ENCODE results near the gene ADCY6. TPM values are rescaled to one million over a fixed set of nuclear protein-coding genes. Genes with fewer than 3 reads are reported as not detected.

The ADCY6 gene
- total RNA-seq: 126 and 132 TPM in 2 replicates

DNA sequence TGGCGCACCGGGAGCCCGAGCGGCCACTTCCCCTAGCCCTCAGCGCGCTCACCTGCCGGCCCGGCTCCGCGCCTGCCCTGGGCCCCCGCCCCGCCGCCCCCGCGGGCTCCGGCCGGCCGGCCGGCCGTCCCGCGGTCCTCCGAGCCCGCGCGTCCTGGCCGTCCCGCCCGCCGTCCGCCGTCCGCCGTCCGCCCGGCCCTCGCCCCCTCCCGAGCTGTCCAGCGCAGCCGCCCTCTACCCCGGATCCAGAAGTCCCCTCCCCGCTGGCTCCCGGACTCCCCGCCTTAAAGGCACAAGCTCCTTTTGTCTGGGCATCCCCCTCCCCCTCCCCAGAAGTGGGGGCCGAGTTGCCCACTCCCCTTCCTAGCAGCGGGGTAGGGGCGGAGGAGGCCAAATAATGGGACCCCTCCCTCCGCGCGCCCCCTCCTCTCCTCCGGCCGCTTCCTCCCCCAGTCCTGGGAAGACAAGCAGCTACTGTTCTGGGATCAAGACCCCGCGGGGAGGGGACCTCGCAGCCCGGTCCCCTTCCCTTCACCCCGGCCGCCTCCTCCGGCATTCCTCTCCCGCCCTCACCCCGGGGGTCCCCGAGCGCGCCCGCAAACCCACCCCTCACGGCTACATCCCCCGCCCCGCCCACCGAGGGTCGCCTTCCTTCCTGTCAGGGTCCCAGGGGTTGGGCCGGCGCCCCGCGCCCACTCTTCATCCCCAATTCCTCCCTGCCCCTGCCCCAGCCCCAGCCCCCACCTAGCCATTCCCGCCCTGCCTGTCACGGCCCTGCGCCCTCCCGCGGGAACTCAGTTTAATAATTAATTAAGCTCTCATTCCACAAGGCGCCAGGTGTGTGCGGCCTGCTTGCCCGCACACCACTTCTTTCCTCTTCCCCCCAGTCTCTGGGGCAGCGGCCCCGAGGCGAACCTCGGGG, at the start of gene ADCY6:
Gene ADCY6 (minus strand): TSS at position 236 of the 922 bp plus-strand sequence. CDS start 5,655 bp downstream, outside the sequence.

DNA sequence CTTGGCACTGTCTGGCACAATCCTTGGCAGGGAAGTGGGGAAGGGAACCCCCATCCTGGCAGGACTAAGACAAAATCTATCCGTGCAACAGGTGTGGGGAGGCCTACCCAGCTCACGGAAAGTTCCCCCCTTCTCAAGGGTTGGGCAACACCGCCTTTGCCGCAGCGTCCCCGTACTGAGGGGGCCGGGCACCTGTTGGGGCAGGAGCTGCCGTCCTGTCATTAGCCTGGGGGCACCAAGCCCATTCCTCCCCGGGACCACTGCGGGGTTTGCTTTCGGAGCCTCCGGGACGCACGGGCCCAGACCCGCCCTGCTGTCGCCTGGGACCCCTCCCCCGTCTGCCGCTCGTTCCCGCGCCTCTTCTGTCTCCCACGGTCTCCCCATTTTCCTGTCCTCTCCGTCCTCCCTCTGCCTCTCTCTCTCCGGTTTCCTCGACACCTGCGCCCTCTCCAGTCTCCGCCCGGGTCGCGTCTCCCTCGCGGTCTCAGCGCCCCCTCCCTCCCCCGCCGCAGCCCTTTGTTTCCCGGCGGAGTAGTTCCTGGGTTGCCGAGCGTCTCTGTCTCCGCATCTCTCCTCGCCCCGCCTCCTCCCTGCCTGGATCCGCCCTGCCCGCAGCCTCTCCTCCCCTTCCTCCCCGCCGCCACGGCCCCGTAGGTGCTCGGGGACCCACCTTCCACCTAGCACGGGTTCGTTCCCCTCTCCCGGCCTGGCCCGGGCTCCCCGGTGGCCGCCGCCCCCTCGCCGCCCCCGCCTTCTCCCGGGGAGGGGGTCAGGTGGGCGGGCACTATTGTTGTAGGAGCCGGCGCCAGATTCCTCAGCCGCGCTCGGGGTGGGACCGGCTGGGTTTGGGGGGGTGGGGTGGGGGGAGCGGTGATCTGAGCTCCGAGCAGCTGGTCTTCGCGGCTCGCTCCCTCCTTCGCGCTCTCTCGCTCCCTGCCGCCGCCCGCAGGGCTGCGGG, 29.3 kb upstream of the ADCY6 start, which contains the start of gene CACNB3:
Gene CACNB3 (plus strand): TSS at position 624 of the 958 bp plus-strand sequence. CDS start 434 bp downstream, outside the sequence.

DNA sequence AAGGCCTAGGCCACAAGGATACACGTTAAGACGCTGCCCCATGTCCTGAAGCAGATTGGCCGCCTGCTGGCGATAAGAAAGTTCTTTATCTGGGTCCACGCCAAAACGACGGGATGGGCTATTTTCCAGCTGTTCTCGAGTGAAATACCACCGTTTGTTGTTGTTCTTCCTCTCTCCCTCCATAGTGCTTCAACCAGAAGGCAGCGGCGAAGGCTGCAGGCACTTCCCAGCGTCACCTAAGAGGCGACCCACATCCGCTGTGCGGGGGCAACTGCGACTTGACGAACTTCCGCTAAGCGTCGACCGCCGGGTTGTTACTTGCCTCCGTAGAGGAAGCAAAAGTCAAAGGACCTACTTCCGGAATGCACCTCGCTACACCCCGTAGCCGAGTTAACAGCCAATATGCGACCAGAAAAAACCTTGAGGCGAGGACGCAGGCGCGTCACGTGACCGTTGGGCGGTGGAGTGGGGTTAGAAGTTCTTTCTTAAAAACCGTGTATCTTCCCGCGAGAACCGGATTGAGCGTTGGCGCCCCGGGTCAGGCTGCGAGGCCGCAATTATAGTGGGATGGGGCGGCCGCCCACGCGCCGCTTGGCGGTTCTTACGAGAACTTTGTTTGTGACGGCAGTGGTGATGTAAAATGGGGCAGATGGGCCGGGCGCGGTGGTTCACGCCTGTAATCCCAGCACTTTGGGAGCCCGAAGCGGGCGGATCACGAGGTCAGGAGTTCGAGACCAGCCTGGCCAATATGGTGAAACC, 72.2 kb downstream of the ADCY6 start, which contains the start of gene CCNT1:
Gene CCNT1 (minus strand): TSS at position 215 of the 759 bp plus-strand sequence. CDS start 32 bp downstream, at position 183.

Other genes starting within 250 kb of the ADCY6 start
- not detected in 2 replicates for gene LALBA, start 219.0 kb downstream of the ADCY6 start, total RNA-seq
- gene KANSL2, start 106.9 kb downstream of the ADCY6 start, total RNA-seq: 34.0 and 37.8 TPM in 2 replicates
- gene CCNT1, start 72.4 kb downstream of the ADCY6 start, total RNA-seq: 19.6 and 19.9 TPM in 2 replicates
- gene CACNB3, start 29.4 kb upstream of the ADCY6 start, total RNA-seq: 14.7 and 20.7 TPM in 2 replicates
- 73.4 and 99.9 TPM in 2 replicates for gene DDX23, start 63.1 kb upstream of the ADCY6 start, total RNA-seq
- 0.40 and 0.62 TPM in 2 replicates for gene RND1, start 76.8 kb upstream of the ADCY6 start, total RNA-seq
- 15.9 and 16.8 TPM in 2 replicates for gene FKBP11, start 136.4 kb upstream of the ADCY6 start, total RNA-seq
- gene ARF3, start 168.4 kb upstream of the ADCY6 start, total RNA-seq: 34.9 and 38.1 TPM in 2 replicates
- gene WNT10B, start 182.6 kb upstream of the ADCY6 start, total RNA-seq: 0.06 TPM in 1 of 2 replicates, not detected in the other
- not detected in 2 replicates for gene WNT1, start 189.2 kb upstream of the ADCY6 start, total RNA-seq
- gene DDN, start 210.3 kb upstream of the ADCY6 start, total RNA-seq: 0.06 and 0.13 TPM in 2 replicates
- 83.4 and 87.9 TPM in 2 replicates for gene PRKAG1, start 229.7 kb upstream of the ADCY6 start, total RNA-seq